Stimulated activated CD8-positive, alpha-beta memory T cell treated with anti-CD3 and anti-CD28 coated beads, Interleukin-2, amount 100 ng/mL, for 48 hours (primary cell): Measurements from ENCODE around the gene CAGE1.

Experiments used
- DNase-seq, 2 donors: peaks; one replicate each; pipeline ENCODE4 v3.0.0-alpha.2; 2020; ENCODE audit warnings: low read depth in 2 of 2

CAGE1 gene

GRCh38 chr6:7311917-7312615, 77.5 kb downstream of the CAGE1 start:
- DNase-seq, result no peak

DNA sequence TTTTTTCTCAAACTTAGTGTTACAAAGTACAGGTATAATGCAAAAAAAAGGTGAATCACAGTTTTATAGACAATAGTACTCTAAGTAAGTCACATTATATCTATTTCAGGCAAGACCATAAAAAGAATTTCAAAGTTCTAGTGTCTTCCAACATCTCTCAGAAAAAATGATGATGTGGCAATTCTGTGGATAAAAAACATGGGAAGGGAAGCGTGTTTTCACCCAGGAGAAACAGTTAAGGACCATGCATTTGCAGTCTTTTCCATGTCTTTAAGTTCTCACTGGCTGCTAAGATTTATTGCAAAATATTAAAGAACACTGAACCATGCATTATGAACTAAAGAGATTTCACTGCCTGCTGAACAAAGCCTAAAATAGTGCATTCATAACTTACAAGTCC, 78.4 kb downstream of the CAGE1 start:
- no peak for DNase-seq

GRCh38 chr6:7309050-7309449, 80.5 kb downstream of the CAGE1 start:
- no peak for DNase-seq

DNA sequence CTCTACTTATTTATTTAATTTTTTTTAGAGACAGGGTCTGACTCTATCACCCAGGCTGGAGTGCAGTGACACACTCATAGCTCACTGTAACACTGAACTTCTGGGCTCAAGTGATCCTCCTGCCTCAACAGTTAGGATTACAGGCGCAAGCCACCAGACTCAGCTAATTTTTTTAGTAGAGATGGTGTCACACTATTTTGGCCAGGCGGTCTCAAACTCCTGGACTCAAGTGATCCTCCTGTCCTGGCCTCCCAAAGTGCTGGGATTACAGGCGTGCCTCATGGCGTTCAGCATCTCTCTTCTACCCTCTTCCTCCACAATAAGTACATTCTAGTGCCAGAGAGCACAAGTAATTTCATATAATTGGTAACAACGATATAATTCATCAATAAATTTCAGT, 82.0 kb downstream of the CAGE1 start:
- no peak for DNase-seq

- no peak for DNase-seq
Observed at GRCh38 chr6:7304821-7305220, 84.7 kb downstream of the CAGE1 start.

- no peak for DNase-seq
Observed at GRCh38 chr6:7301702-7302101, 87.8 kb downstream of the CAGE1 start.

GRCh38 chr6:7300926-7301325, 88.6 kb downstream of the CAGE1 start:
- no peak for DNase-seq

- no peak for DNase-seq
Observed at GRCh38 chr6:7298113-7298512, 91.4 kb downstream of the CAGE1 start.

DNA sequence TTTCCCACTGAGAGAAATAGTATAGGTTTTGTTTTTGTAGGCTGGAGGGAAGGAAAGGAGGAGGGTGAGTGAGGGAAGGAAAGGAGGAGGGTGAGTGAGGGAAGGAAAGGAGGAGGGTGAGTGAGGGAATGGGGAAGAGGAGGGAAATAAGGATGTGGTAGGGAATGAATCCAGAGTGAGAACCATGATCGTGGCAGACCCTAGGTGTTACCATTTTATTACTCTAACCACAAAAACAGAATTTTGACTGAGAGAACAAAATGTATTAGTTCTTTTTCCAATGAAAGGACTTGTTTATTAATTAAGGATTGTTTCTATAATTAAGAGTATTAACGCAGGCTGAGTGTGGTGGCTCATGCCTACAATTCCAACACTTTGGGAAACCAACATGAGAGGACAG, 92.9 kb downstream of the CAGE1 start:
- DNase-seq, result no peak

DNA sequence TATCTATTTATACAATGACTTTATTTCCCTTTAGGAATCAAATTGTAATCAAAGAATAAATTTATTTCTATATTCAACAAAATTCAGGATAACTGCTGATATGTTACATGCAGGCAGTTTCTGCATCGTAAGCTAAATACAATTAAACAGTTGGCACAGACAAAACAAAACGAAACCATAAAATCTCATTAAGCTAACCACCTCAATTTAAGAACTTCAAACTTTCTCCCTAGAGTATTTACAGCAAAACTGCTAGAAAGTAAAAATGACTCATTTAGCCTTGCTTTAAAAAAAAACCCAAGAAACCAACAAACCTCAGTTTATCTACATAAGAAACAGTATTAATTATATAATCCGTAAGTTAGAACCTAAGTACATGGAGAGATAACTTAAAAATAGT, 93.6 kb downstream of the CAGE1 start:
- no peak for DNase-seq

DNA sequence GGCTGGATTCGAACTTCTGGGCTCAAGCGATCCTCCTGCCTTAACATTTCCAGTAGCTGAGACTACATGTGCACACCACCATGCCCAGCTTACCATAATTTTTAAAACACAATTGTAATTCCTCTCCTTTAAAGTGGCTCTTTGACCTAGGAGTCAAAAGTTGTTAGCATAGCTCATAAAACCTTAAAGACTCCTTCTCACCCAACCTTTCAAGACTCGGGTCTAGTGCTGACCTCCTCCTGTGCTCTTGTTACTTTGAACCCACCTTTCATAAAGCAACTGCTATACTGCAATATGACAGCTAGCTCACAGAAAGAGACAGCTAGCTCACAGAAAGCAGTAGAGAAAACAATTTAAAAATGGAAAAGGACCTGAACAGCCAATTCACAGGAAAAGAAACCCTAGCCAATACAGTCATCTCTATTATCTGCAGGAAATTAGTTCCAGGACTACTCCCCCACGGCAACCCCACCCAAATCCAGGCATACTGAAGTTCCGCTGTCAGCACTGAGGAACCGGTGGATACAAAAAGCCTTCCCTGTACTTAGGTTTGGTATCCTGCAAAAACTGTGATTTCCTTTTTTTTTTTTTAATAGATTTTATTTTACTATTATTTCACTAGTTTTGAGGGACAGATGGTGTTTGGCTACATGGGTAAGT, 96.8 kb downstream of the CAGE1 start:
- DNase-seq, result no peak

DNA sequence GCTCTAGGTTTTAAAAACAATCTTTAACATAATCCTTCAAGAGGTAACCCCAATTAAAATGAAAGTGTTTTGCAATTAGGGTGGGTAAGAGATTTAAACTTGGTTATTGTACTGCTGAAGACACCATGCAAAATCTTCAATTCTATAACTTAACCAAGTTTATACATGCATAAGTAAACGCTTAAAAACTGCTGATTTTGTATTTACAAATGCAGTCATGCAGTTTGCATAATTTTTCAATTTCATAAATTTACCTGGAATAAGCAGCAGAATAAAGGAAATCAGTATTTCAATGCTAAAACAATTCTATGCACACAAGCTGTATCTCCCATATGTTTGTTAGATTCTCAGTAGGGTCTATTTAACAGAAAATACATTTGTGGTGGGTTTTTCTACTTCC, 99.5 kb downstream of the CAGE1 start:
- DNase-seq, result no peak

DNA sequence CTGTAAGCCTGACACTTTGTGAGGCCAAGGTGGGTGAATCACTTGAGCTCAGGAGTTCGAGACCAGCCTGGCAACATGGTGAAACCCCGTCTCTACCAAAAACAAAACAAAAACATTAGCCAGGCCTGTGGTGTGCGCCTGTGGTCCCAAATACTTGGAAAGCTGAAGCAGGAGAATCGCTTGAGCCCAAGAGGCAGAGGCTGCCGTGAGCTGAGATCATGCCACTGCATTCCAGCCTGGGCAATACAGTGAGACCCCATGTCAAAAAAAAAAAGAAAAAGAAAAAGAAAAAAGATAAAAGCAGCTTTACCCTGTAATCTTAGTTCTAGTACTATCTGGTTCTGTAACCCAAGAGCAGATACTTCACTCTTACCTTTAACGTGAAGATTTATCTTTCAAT, 104.1 kb downstream of the CAGE1 start:
- no peak for DNase-seq

DNA sequence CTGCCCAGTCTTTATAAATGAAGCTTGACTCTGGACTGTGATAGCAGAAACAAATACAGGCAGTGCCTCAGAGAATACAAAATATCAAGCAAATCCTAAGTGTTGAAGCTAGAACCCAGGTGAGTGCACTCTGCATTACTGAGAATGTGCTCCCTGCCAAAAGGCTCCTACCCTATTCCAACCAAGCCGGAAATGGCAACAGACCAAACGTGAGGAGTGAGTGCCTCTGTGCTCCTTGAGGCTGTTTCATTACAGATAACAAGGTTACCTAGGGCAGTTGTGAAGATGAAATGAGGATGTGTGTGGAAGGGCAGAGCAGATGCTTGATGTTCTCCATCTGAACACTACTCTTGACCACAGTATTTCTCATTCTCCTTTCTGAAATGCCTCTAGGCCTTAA, 105.9 kb downstream of the CAGE1 start:
- DNase-seq, result no peak

GRCh38 chr6:7282097-7282906, 107.2 kb downstream of the CAGE1 start:
- no peak for DNase-seq
